Mucosa of descending colon (tissue), 3 donors: ENCODE data around the gene ZNF792. TPM values are rescaled to one million over a fixed set of nuclear protein-coding genes. Genes with fewer than 3 reads are reported as not detected.
"Not testable (repeated sequence)": the region's sequence is repeated elsewhere in the genome, so short reads cannot be mapped to it uniquely, and the experiment has no call there.

Experiments used
- ATAC-seq: fragments of 200-7000 bp; cut with Tn5 transposase; one replicate; pipeline ENCODE4 v1.9.1; 2020; ENCODE audit warnings: mild to moderate bottlenecking, moderate library complexity
- DNase-seq, 3 donors: peaks; one replicate each; pipeline ENCODE4 v3.0.0-alpha.2; 2020
- H3K36me3 ChIP-seq: fragments of 200-600 bp; one replicate; pipeline ENCODE4 v1.8.0; 2021; ENCODE audit warnings: low read depth, mild to moderate bottlenecking
- H3K4me1 ChIP-seq: fragments of 200-600 bp; one replicate; pipeline ENCODE4 v1.8.0; 2021; ENCODE audit warnings: low read depth, mild to moderate bottlenecking
- H3K4me3 ChIP-seq: fragments of 200-600 bp; one replicate; pipeline ENCODE4 v1.8.0; 2021; ENCODE audit warnings: mild to moderate bottlenecking
- H3K9me3 ChIP-seq: fragments of 200-600 bp; one replicate; pipeline ENCODE4 v1.8.0; 2021; ENCODE audit warnings: mild to moderate bottlenecking
- CTCF ChIP-seq: fragments of 200-600 bp; IDR thresholded peaks from one replicate; pipeline ENCODE4 v1.8.0; 2022; ENCODE audit warnings: antibody characterized with exemption, mild to moderate bottlenecking
- intact Hi-C, 2 donors: fragments of 100-400 bp; cut with DNase I in 1 of 2; cut with micrococcal nuclease in 1 of 2; formaldehyde crosslinking; loops; one replicate each; pipeline versions ENCODE4 v1.11.0 to v1.11.1; 2022; cut with DNase I, micrococcal nuclease
- total RNA-seq, 3 donors: library from RNA; stranded (reverse); fragmentation: NEBNext Ultra II Directional in 2 of 3; extraction: Animal tissue kit (Norgen Biotek cat#: 25700) in 2 of 3; gene quantifications; one replicate each; pipeline versions ENCODE4 v1.2.1 to v1.2.4, GENCODE V29; 2021 to 2023
- donor health status: DM: no; HTN: no; CAD: no; lungs with moderate emphysema.
- donor health status: DM: no; HTN: no; CAD: no.
- donor health status: DM: no; HTN: yes; CAD: no.

ZNF792 gene
- total RNA-seq, 3 donors from 2014 or later: 5.4 to 7.6 (median 6.7) TPM

GRCh38 chr19:34994643-34995541 is 30.9 kb upstream of the ZNF792 start:
- DNase-seq (peak; percentile 75 to 80 (median 76)), ATAC-seq (peak; percentile 88)
- Histone ChIP-seq H3K9me3 (no peaks in the 10 kb centered on the region), H3K4me1 (peaks cover 15% of the 10 kb centered on the region), H3K4me3 (no peak overlapping the region), H3K36me3 (no peaks in the 10 kb centered on the region)
- TF ChIP-seq CTCF: no peak
- intact Hi-C loops: no loop called here

GRCh38 chr19:34994286-34994642 is 30.2 kb upstream of the ZNF792 start:
- H3K4me3 ChIP-seq: no peak overlapping the region
- intact Hi-C loops: no loop called here
- H3K36me3 ChIP-seq: no peaks in the 10 kb centered on the region
- TF ChIP-seq CTCF: no peak
- H3K4me1 ChIP-seq: peaks cover 10% of the 10 kb centered on the region
- ATAC-seq: no peak
- DNase-seq: peak in 1 of 3 donors; percentile 39
- H3K9me3 ChIP-seq: no peaks in the 10 kb centered on the region

GRCh38 chr19:34992582-34992981 is 28.6 kb upstream of the ZNF792 start:
- peaks cover 10% of the 10 kb centered on the region for H3K4me1 ChIP-seq
- ATAC-seq, H3K9me3 ChIP-seq, H3K4me3 ChIP-seq, DNase-seq, H3K36me3 ChIP-seq, intact Hi-C loops: not testable (repeated sequence)

GRCh38 chr19:34991542-34992333 is 27.7 kb upstream of the ZNF792 start:
- Histone ChIP-seq H3K4me3 (no peak overlapping the region), H3K9me3 (no peaks in the 10 kb centered on the region), H3K36me3 (no peaks in the 10 kb centered on the region), H3K4me1 (peaks cover 10% of the 10 kb centered on the region)
- no peak for TF ChIP-seq CTCF
- no peak for ATAC-seq
- no peak for DNase-seq
- intact Hi-C loops: no loop called here

- H3K36me3 ChIP-seq: no peaks in the 10 kb centered on the region
- ATAC-seq: no peak
- no peak overlapping the region for H3K4me3 ChIP-seq
- H3K9me3 ChIP-seq: no peaks in the 10 kb centered on the region
- intact Hi-C loops: no loop called here
- H3K4me1 ChIP-seq: peaks cover 10% of the 10 kb centered on the region
- DNase-seq: no peak
- TF ChIP-seq CTCF: no peak
These were observed 26.7 kb upstream of the ZNF792 start for GRCh38 chr19:34990578-34991192.

GRCh38 chr19:34989298-34989697 is 25.3 kb upstream of the ZNF792 start:
- no peak for ATAC-seq
- DNase-seq: no peak
- H3K9me3 ChIP-seq: no peaks in the 10 kb centered on the region
- no peak for TF ChIP-seq CTCF
- no peak overlapping the region for H3K4me3 ChIP-seq
- H3K36me3 ChIP-seq: no peaks in the 10 kb centered on the region
- intact Hi-C loops: no loop called here
- H3K4me1 ChIP-seq: peaks cover 2% of the 10 kb centered on the region
